ENCODE results near the gene PLEKHG4B. TPM values are rescaled to one million over a fixed set of nuclear protein-coding genes. Genes with fewer than 3 reads are reported as not detected.

Gene PLEKHG4B
- total RNA-seq, 1 experiment from 2014 or later: 44.3 TPM

DNA sequence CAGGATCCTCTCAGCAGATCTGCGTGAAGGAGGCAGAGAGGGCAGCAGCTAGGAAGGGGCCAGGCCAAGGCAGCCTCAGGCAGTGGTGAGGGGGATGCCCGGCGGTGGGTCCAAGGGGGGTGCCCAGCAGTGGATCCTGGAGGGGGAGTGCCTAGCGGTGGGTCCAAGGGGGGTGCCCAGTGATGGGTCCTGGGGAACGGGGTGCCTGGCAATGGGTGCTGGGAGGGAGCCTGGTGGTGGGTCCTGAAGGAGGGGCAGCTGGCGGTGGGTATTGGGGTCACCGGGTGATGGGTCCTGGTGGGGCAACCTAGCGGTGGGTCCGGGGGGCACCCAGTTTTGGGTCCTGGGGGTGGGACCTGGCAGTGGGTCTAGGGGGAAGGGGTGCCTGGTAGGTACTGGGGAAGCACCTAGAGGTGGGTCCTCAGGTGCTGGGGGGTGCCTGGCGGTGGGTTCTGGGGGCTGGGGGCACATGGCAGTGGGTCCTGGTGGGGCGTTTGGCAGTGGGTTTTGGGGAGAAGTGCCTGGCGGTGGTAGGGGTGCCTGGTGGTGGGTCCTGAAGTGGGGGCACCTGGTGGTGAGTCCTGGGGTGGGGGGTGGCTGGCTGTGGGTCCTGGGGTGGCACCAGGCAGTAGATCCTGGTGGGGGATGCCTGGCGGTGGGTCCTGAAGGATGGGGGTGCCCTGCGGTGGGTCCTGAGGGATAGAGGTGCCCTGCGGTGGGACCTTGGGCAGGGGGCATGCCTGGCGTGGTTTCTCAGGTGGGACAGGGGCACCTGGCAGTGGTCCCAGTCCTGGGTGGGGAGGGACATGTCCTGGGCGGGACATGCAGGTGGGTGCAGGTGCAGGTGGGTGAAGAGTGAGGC, 101.2 kb downstream of the PLEKHG4B start:
- Histone ChIP-seq H4K8ac (replicated peaks; ENCODE audit: insufficient read length, low read depth, low read length) (no peak overlapping the region), H4K20me1 (ENCODE audit: control insufficient read depth, insufficient read depth, insufficient read length) (no peaks in the 10 kb centered on the region), H3K23ac (ENCODE audit: insufficient read length, low read depth, low read length) (no peak overlapping the region), H3K23me2 (ENCODE audit: insufficient read length, low read depth, low read length, poor library complexity, severe bottlenecking) (no peaks in the 10 kb centered on the region), H2BK20ac (ENCODE audit: low read depth, low read length, poor library complexity, severe bottlenecking) (no peak overlapping the region), H3K18ac (ENCODE audit: insufficient read length, low read depth, low read length) (no peak overlapping the region), H3K14ac (ENCODE audit: insufficient read depth, low read length) (no peak overlapping the region), H2BK120ac (ENCODE audit: low read depth, low read length, poor library complexity, severe bottlenecking) (no peak overlapping the region), H3K4me2 (ENCODE audit: insufficient read depth, insufficient read length, low read length) (no peak overlapping the region), H3K27ac (ENCODE audit: insufficient read length, low read depth, low read length) (no peak overlapping the region), H3K4ac (ENCODE audit: low read depth, low read length) (no peak overlapping the region), H3K79me2 (ENCODE audit: insufficient read depth, low read length) (no peaks in the 10 kb centered on the region), H2BK5ac (ENCODE audit: insufficient read length, low read length) (no peak overlapping the region), H4K5ac (ENCODE audit: insufficient read length, low read depth, low read length) (no peak overlapping the region), H2AK5ac (ENCODE audit: insufficient read length, low read length) (no peak overlapping the region), H3K4me1 (ENCODE audit: insufficient read depth, low read length) (0 out of 2 replicates have a peak, but pooled peaks cover 2% of the 10 kb centered on the region), H3K79me1 (ENCODE audit: insufficient read depth, low read depth, low read length, poor library complexity, severe bottlenecking) (no peaks in the 10 kb centered on the region), H2BK15ac (ENCODE audit: low read depth, low read length) (no peak overlapping the region), H4K91ac (ENCODE audit: insufficient read length, low read depth, low read length) (no peak overlapping the region), H2BK12ac (ENCODE audit: insufficient read length, low read depth, low read length) (no peak overlapping the region), H2AFZ (ENCODE audit: low read length) (no peak overlapping the region), H3K9me3 (ENCODE audit: control insufficient read depth, low read depth, low read length) (no peaks in the 10 kb centered on the region), H3T11ph (ENCODE audit: low read length) (no peak overlapping the region), H3K56ac (ENCODE audit: insufficient read length, low read depth, low read length) (no peak overlapping the region), H3K27me3 (ENCODE audit: insufficient read depth, low read length) (no peaks in the 10 kb centered on the region), H3K9ac (ENCODE audit: extremely low read depth, insufficient read length, low read length) (no peak overlapping the region)
- Mint-ChIP-seq H3K36me3 (ENCODE audit: insufficient read depth in 1 of 3, low read depth in 3 of 3) (no peaks in the 10 kb centered on the region), H3K27me3 (ENCODE audit: low read depth) (peaks cover 9% of the 10 kb centered on the region), H3K4me1 (peaks cover 7 to 11% of the 10 kb centered on the region in 2 experiments), H3K9me3 (no peaks in the 10 kb centered on the region), H3K4me3 (no peak overlapping the region), H3K27ac (no peak overlapping the region)
- TF ChIP-seq, protein P1, sequence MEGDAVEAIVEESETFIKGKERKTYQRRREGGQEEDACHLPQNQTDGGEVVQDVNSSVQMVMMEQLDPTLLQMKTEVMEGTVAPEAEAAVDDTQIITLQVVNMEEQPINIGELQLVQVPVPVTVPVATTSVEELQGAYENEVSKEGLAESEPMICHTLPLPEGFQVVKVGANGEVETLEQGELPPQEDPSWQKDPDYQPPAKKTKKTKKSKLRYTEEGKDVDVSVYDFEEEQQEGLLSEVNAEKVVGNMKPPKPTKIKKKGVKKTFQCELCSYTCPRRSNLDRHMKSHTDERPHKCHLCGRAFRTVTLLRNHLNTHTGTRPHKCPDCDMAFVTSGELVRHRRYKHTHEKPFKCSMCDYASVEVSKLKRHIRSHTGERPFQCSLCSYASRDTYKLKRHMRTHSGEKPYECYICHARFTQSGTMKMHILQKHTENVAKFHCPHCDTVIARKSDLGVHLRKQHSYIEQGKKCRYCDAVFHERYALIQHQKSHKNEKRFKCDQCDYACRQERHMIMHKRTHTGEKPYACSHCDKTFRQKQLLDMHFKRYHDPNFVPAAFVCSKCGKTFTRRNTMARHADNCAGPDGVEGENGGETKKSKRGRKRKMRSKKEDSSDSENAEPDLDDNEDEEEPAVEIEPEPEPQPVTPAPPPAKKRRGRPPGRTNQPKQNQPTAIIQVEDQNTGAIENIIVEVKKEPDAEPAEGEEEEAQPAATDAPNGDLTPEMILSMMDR (conservative IDR thresholded peaks at IDR 0.05): no peak
- DNase-seq: no peak
- no CpG with 5 or more reads among the region's 17 CpGs for WGBS (ENCODE audit: extremely low coverage, insufficient read length, low lambda C conversion rate)

Measured in H9 (cell line).